SK-N-SH (cell line): ENCODE data around the gene KIF5C. TPM values are rescaled to one million over a fixed set of nuclear protein-coding genes. Genes with fewer than 3 reads are reported as not detected.

Experiments
- CTCF ChIA-PET: fragments of 300-600, 350-600 bp; formaldehyde crosslinking; extraction: SDS; loops from one replicate; lab custom pipeline; 2021; lab: Yijun Ruan, JAX
- POLR2A ChIA-PET: fragments of 350-600 bp; sonication (Branson Sonifier 250); formaldehyde crosslinking; extraction: SDS; loops from one replicate; lab custom pipeline; 2020; ENCODE audit warnings: antibody characterized with exemption, inconsistent platforms; lab: Yijun Ruan, JAX
- DNase-seq: peaks from one replicate; pipeline ENCODE4 v3.0.0; 2012
- H2AFZ ChIP-seq: fragments of 200-600 bp; sonication (generic); 2 replicates; pipeline ENCODE4 v1.8.1; 2016; ENCODE audit warnings: antibody characterized with exemption, mild to moderate bottlenecking, low read depth
- H3F3A ChIP-seq: fragments of 200-600 bp; sonication (generic); replicated peaks from 2 replicates; pipeline ENCODE3; 2016; ENCODE audit warnings: antibody characterized with exemption, mild to moderate bottlenecking; ENCODE audit not compliant: insufficient read depth
- H3K27ac ChIP-seq, 2 experiments: fragments of 200-500 bp in 1 of 2; fragments of 200-600 bp in 1 of 2; sonication (Bioruptor generic) in 1 of 2; sonication (generic), shearing (Covaris generic) in 1 of 2; 2 replicates each; pipeline versions ENCODE4 v1.5.1 to v1.6.1; 2014 to 2016; ENCODE audit warnings: low read depth in 2 of 2, inconsistent platforms in 1 of 2, low read length in 1 of 2, mild to moderate bottlenecking in 1 of 2, mixed read lengths in 1 of 2
- H3K27me3 ChIP-seq: fragments of 200-600 bp; sonication (generic), shearing (Covaris generic); 2 replicates; pipeline ENCODE4 v1.6.1; 2016; ENCODE audit warnings: mixed run types; ENCODE audit not compliant: insufficient read depth
- H3K36me3 ChIP-seq, 2 experiments: fragments of 200-500 bp in 1 of 2; fragments of 200-600 bp in 1 of 2; sonication (Bioruptor generic) in 1 of 2; sonication (generic) in 1 of 2; replicated peaks in 1 of 2; 2 replicates each; pipeline versions ENCODE3 to v1.5.1; 2014 to 2016; ENCODE audit warnings: low read length in 1 of 2, mild to moderate bottlenecking in 1 of 2; ENCODE audit not compliant: insufficient read depth in 2 of 2, control insufficient read depth in 1 of 2
- H3K4me1 ChIP-seq, 2 experiments: fragments of 200-500 bp in 1 of 2; fragments of 200-600 bp in 1 of 2; sonication (Bioruptor generic) in 1 of 2; sonication (generic), shearing (Covaris generic) in 1 of 2; 2 replicates each; pipeline versions ENCODE4 v1.5.1 to v1.6.1; 2014 to 2016; ENCODE audit warnings: low read depth in 1 of 2, low read length in 1 of 2, mixed run types in 1 of 2; ENCODE audit not compliant: insufficient read depth in 2 of 2, control insufficient read depth in 1 of 2
- H3K4me2 ChIP-seq: fragments of 200-600 bp; sonication (generic), shearing (Covaris generic); 2 replicates; pipeline ENCODE4 v1.6.1; 2017; ENCODE audit warnings: mixed run types
- H3K4me3 ChIP-seq, 2 experiments: fragments of 200-500 bp in 1 of 2; fragments of 200-600 bp in 1 of 2; sonication (Bioruptor generic) in 1 of 2; sonication (generic), shearing (Covaris generic) in 1 of 2; 2 replicates each; pipeline versions ENCODE4 v1.5.1 to v1.8.1; 2014 to 2016; ENCODE audit warnings: low read depth in 2 of 2, inconsistent platforms in 1 of 2, low read length in 1 of 2, mild to moderate bottlenecking in 1 of 2, mixed read lengths in 1 of 2, moderate library complexity in 1 of 2
- H3K79me2 ChIP-seq: fragments of 200-600 bp; sonication (generic); 2 replicates; pipeline ENCODE4 v1.8.1; 2017; ENCODE audit warnings: mild to moderate bottlenecking; ENCODE audit not compliant: insufficient read depth
- H3K9ac ChIP-seq: fragments of 200-600 bp; sonication (generic); 2 replicates; pipeline ENCODE4 v1.6.1; 2017; ENCODE audit warnings: mixed run types
- H3K9me2 ChIP-seq: fragments of 200-600 bp; sonication (generic); 2 replicates; pipeline ENCODE4 v1.6.1; 2017; ENCODE audit warnings: mixed run types
- H3K9me3 ChIP-seq: fragments of 200-600 bp; sonication (generic); 2 replicates; pipeline ENCODE4 v1.6.1; 2017; ENCODE audit warnings: mixed run types, mild to moderate bottlenecking, moderate library complexity
- H4K20me1 ChIP-seq: fragments of 200-600 bp; sonication (generic); 2 replicates; pipeline ENCODE4 v1.6.1; 2017; ENCODE audit warnings: mild to moderate bottlenecking, mixed run types; ENCODE audit not compliant: insufficient read depth
- EP300 ChIP-seq, 2 experiments: IDR thresholded peaks; 2 replicates each; pipeline versions ENCODE4 v1.4.0 to v1.6.1; 2012; ENCODE audit warnings: borderline replicate concordance in 1 of 2, low read depth in 1 of 2, low read length in 1 of 2
- EZH2phosphoT487 ChIP-seq: fragments of 200-600 bp; sonication (generic); IDR thresholded peaks from 2 replicates; pipeline ENCODE4 v1.6.1; 2017; ENCODE audit warnings: low read depth, mixed run types, mild to moderate bottlenecking, antibody characterized with exemption, moderate library complexity, borderline replicate concordance
- FOSL2 ChIP-seq: IDR thresholded peaks from 2 replicates; pipeline ENCODE4 v1.4.0; 2012; ENCODE audit warnings: low read depth, mild to moderate bottlenecking, moderate library complexity, borderline replicate concordance
- FOXM1 ChIP-seq: IDR thresholded peaks from 2 replicates; pipeline ENCODE4 v1.4.0; 2012; ENCODE audit warnings: low read depth, mild to moderate bottlenecking
- GATA2 ChIP-seq: sonication (generic); formaldehyde crosslinking; IDR thresholded peaks from 2 replicates; pipeline ENCODE4 v1.5.0; 2020; ENCODE audit warnings: mild to moderate bottlenecking, missing genetic modification reagents
- JUND ChIP-seq: IDR thresholded peaks from 2 replicates; pipeline ENCODE4 v1.4.0; 2012
- MEF2A ChIP-seq: IDR thresholded peaks from 2 replicates; pipeline ENCODE4 v1.4.0; 2012; ENCODE audit warnings: low read depth, borderline replicate concordance
- NFIC ChIP-seq: IDR thresholded peaks from 2 replicates; pipeline ENCODE4 v1.4.0; 2012; ENCODE audit warnings: borderline replicate concordance
- NRF1 ChIP-seq: IDR thresholded peaks from 2 replicates; pipeline ENCODE4 v1.6.1; 2012; ENCODE audit warnings: low read depth, mild to moderate bottlenecking, low read length
- POLR2AphosphoS5 ChIP-seq: IDR thresholded peaks from 2 replicates; pipeline ENCODE4 v1.6.1; 2012; ENCODE audit warnings: low read depth, low read length
- RCOR1 ChIP-seq: fragments of 150-350 bp; IDR thresholded peaks from 2 replicates; pipeline ENCODE4 v1.6.1; 2017; ENCODE audit warnings: antibody characterized with exemption, low read length
- RFX5 ChIP-seq: IDR thresholded peaks from 2 replicates; pipeline ENCODE4 v1.6.1; 2012; ENCODE audit warnings: mild to moderate bottlenecking, improper control_type of control experiment, low read length
- RXRA ChIP-seq: IDR thresholded peaks from 2 replicates; pipeline ENCODE4 v1.4.0; 2012; ENCODE audit warnings: low read depth, mild to moderate bottlenecking, borderline replicate concordance
- SMC3 ChIP-seq: IDR thresholded peaks from 2 replicates; pipeline ENCODE4 v1.6.1; 2012; ENCODE audit warnings: low read depth, low read length, improper control_type of control experiment
- TAF1 ChIP-seq: IDR thresholded peaks from 2 replicates; pipeline ENCODE4 v1.6.1; 2012; ENCODE audit warnings: low read depth, mild to moderate bottlenecking, low read length, moderate library complexity, borderline replicate concordance
- WGBS: methylation state at CpG from one replicate; pipeline ENCODE4 v1.1.6; 2017; ENCODE audit warnings: low lambda C conversion rate; 5-methylcytosine and 5-hydroxymethylcytosine counted together
- polyA plus RNA-seq, 3 experiments: library from polyadenylated mRNA; depleted of rRNA; stranded (reverse); fragments of >200 nt; gene quantifications; 2 replicates each; pipeline ENCODE4 v1.2.3, GENCODE V29; 2012
- TF ChIP-seq, protein P1 (sequence below): fragments of 150-350 bp; IDR thresholded peaks from 2 replicates; pipeline ENCODE4 v1.6.1; 2016; ENCODE audit warnings: mild to moderate bottlenecking, low read depth, low read length
- TF ChIP-seq, protein P2 (sequence below): IDR thresholded peaks from 2 replicates; pipeline ENCODE4 v1.4.0; 2012; ENCODE audit warnings: low read depth, borderline replicate concordance
- TF ChIP-seq, protein P3 (sequence below): fragments of 150-350 bp; IDR thresholded peaks from 2 replicates; pipeline ENCODE4 v1.6.1; 2017; ENCODE audit warnings: antibody characterized with exemption, low read length, low read depth, borderline replicate concordance

The KIF5C gene
- polyA plus RNA-seq, 1 of the 3 experiments (the other 2 are of a cell fraction): 3.9 TPM

DNA sequence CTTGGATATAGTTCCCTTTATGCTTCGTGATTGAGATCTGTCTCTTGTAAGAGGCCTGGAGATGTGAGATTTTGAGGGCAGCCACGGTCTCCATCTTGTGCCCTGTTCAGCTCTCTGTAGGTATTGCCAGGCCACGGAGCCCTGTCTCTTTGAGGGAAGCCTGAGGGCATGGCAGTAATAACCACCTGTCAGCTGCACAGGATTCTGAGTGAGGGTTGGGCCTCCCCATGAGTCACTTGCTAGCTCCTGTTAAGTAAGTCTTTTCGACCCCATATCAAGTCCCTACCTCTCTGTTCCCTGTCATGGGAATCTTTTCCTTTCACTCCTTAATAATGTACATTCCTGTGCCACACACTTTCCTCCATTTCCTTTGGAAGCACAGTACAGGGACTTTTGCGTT is 183.9 kb downstream of the KIF5C start:
- Histone ChIP-seq H3F3A (peaks cover 8% of the 10 kb centered on the region), H2AFZ (no peak overlapping the region), H4K20me1 (no peaks in the 10 kb centered on the region), H3K4me3 (no peak overlapping the region), H3K4me2 (no peak overlapping the region), H3K4me1 (peaks cover 0 to 7% of the 10 kb centered on the region in 2 experiments; a peak in 3 of 4 replicates), H3K9me3 (no peaks in the 10 kb centered on the region), H3K36me3 (no peaks in the 10 kb centered on the region), H3K9ac (no peak overlapping the region), H3K79me2 (no peaks in the 10 kb centered on the region), H3K9me2 (no peaks in the 10 kb centered on the region), H3K27me3 (no peaks in the 10 kb centered on the region), H3K27ac (no peak overlapping the region)
- 72% methylated on average over 5 of the region's 5 CpGs for WGBS
- DNase-seq: no peak
- TF ChIP-seq RFX5 (no peak), RCOR1 (no peak), FOSL2 (no peak), JUND (no peak), GATA2 (CRISPR knock-in tag) (no peak), RXRA (no peak), NFIC (no peak), FOXM1 (no peak), POLR2AphosphoS5 (no peak), SMC3 (no peak), EP300 (IDR thresholded peaks at IDR 0.05; ENCODE audit: borderline replicate concordance in 1 of 2, low read depth in 1 of 2, low read length in 1 of 2) (no peak), EZH2phosphoT487 (no peak), TAF1 (no peak), NRF1 (no peak), MEF2A (no peak)
- TF ChIP-seq, protein P1, sequence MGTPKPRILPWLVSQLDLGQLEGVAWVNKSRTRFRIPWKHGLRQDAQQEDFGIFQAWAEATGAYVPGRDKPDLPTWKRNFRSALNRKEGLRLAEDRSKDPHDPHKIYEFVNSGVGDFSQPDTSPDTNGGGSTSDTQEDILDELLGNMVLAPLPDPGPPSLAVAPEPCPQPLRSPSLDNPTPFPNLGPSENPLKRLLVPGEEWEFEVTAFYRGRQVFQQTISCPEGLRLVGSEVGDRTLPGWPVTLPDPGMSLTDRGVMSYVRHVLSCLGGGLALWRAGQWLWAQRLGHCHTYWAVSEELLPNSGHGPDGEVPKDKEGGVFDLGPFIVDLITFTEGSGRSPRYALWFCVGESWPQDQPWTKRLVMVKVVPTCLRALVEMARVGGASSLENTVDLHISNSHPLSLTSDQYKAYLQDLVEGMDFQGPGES: no peak
- TF ChIP-seq, protein P2, sequence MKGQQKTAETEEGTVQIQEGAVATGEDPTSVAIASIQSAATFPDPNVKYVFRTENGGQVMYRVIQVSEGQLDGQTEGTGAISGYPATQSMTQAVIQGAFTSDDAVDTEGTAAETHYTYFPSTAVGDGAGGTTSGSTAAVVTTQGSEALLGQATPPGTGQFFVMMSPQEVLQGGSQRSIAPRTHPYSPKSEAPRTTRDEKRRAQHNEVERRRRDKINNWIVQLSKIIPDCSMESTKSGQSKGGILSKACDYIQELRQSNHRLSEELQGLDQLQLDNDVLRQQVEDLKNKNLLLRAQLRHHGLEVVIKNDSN: no peak
- TF ChIP-seq, protein P3, sequence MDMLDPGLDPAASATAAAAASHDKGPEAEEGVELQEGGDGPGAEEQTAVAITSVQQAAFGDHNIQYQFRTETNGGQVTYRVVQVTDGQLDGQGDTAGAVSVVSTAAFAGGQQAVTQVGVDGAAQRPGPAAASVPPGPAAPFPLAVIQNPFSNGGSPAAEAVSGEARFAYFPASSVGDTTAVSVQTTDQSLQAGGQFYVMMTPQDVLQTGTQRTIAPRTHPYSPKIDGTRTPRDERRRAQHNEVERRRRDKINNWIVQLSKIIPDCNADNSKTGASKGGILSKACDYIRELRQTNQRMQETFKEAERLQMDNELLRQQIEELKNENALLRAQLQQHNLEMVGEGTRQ: no peak
- ChIA-PET POLR2A (no interaction called here), CTCF (no interaction called here)
